GM12878 (cell line): Measurements from ENCODE around the gene CHRNA9. TPM values are rescaled to one million over a fixed set of nuclear protein-coding genes. Genes with fewer than 3 reads are reported as not detected.

Experiments
- BCL11A ChIP-seq: IDR thresholded peaks from 2 replicates; pipeline ENCODE4 v1.6.1; 2011; ENCODE audit warnings: low read depth, low read length
- CHD2 ChIP-seq: IDR thresholded peaks from 2 replicates; pipeline ENCODE4 v1.6.1; 2011; ENCODE audit warnings: low read depth, low read length, improper control_type of control experiment, borderline replicate concordance
- DPF2 ChIP-seq: fragments of 450-650 bp; IDR thresholded peaks from 2 replicates; pipeline ENCODE4 v1.6.1; 2017; ENCODE audit warnings: mild to moderate bottlenecking
- EP300 ChIP-seq, 2 experiments: fragments of 150-350 bp in 1 of 2; IDR thresholded peaks; 2 replicates each; pipeline ENCODE4 v1.6.1; 2011 to 2012; ENCODE audit warnings: low read depth in 2 of 2, low read length in 2 of 2, borderline replicate concordance in 1 of 2, improper control_type of control experiment in 1 of 2, inconsistent platforms in 1 of 2; ENCODE audit not compliant: control insufficient read depth in 1 of 2
- FOS ChIP-seq: IDR thresholded peaks from 3 replicates; pipeline ENCODE4 v1.6.1; 2011; ENCODE audit warnings: borderline replicate concordance; ENCODE audit not compliant: insufficient read length; ENCODE audit errors: extremely low read depth
- GABPA ChIP-seq: IDR thresholded peaks from 2 replicates; pipeline ENCODE4 v1.6.1; 2014; ENCODE audit warnings: antibody characterized with exemption, low read depth, mild to moderate bottlenecking, inconsistent platforms
- JUND ChIP-seq: IDR thresholded peaks from 2 replicates; pipeline ENCODE4 v1.6.1; 2012; ENCODE audit warnings: low read depth, mild to moderate bottlenecking, low read length, improper control_type of control experiment, moderate library complexity
- KAT2A ChIP-seq: conservative IDR thresholded peaks from 2 replicates; pipeline ENCODE4 v1.6.1; 2011; ENCODE audit warnings: low read depth, low read length; ENCODE audit not compliant: control insufficient read depth
- NFIC ChIP-seq: IDR thresholded peaks from 2 replicates; pipeline ENCODE4 v1.6.1; 2012; ENCODE audit warnings: low read depth, mild to moderate bottlenecking, inconsistent platforms, low read length, moderate library complexity
- NR2C1 ChIP-seq: fragments of 450-650 bp; IDR thresholded peaks from 2 replicates; pipeline ENCODE4 v1.6.1; 2017; ENCODE audit warnings: antibody characterized with exemption, mild to moderate bottlenecking, moderate library complexity
- NR2C2 ChIP-seq: IDR thresholded peaks from 2 replicates; pipeline ENCODE4 v1.6.1; 2011; ENCODE audit warnings: borderline replicate concordance, low read depth; ENCODE audit not compliant: control insufficient read depth, insufficient read length
- POU2F2 ChIP-seq: IDR thresholded peaks from 3 replicates; pipeline ENCODE4 v1.6.1; 2011; ENCODE audit warnings: low read depth, mild to moderate bottlenecking, low read length, borderline replicate concordance
- RBBP5 ChIP-seq: fragments of 200-600 bp; sonication (generic); conservative IDR thresholded peaks from 2 replicates; pipeline ENCODE4 v1.6.1; 2016
- RELA ChIP-seq: fragments of 450-650 bp; IDR thresholded peaks from 2 replicates; pipeline ENCODE4 v1.8.0; 2014; ENCODE audit warnings: borderline replicate concordance; ENCODE audit not compliant: partially characterized antibody
- TAF1 ChIP-seq: IDR thresholded peaks from 2 replicates; pipeline ENCODE4 v1.6.1; 2011; ENCODE audit warnings: mild to moderate bottlenecking, low read depth, low read length, borderline replicate concordance
- TCF12 ChIP-seq: IDR thresholded peaks from 2 replicates; pipeline ENCODE4 v1.6.1; 2011; ENCODE audit warnings: low read depth, mild to moderate bottlenecking, low read length
- ZNF217 ChIP-seq: fragments of 450-650 bp; IDR thresholded peaks from 2 replicates; pipeline ENCODE4 v1.6.1; 2017; ENCODE audit warnings: antibody characterized with exemption, mild to moderate bottlenecking
- ZNF24 ChIP-seq: fragments of 450-650 bp; IDR thresholded peaks from 2 replicates; pipeline ENCODE4 v1.6.1; 2017; ENCODE audit warnings: antibody characterized with exemption, mild to moderate bottlenecking
- ZNF384 ChIP-seq: IDR thresholded peaks from 2 replicates; pipeline ENCODE4 v1.6.1; 2012; ENCODE audit warnings: low read depth, mild to moderate bottlenecking, low read length, improper control_type of control experiment, borderline replicate concordance
- ZSCAN29 ChIP-seq: fragments of 450-650 bp; IDR thresholded peaks from 2 replicates; pipeline ENCODE4 v1.6.1; 2017; ENCODE audit warnings: mild to moderate bottlenecking, moderate library complexity
- polyA plus RNA-seq, 11 experiments: library from polyadenylated mRNA; depleted of rRNA in 4 of 11; unstranded in 6 of 11; stranded (reverse) in 5 of 11; fragments of >200 nt; fragmentation: Nextera tagmentation in 4 of 11; fragmentation: Illumina TruSeq in 1 of 11; extraction: Ambion mirVana in 4 of 11; extraction: Trizol in 1 of 11; gene quantifications; 1 replicate in 1 of 11; 2 replicates in 10 of 11; pipeline versions ENCODE4 v1.2.1 to v1.2.3, GENCODE V29; 2011 to 2016; ENCODE audit warnings: inconsistent platforms in 2 of 11, missing spikeins in 2 of 11, low read depth in 1 of 11
- total RNA-seq, 4 experiments: library from RNA; depleted of rRNA in 3 of 4; stranded (reverse); fragments of >200 nt in 3 of 4; fragmentation: Illumina TruSeq in 1 of 4; extraction: Trizol in 1 of 4; gene quantifications; 2 replicates each; pipeline versions ENCODE4 v1.2.1 to v1.2.3, GENCODE V29; 2013 to 2021
- TF ChIP-seq, protein P1 (sequence below): IDR thresholded peaks from 2 replicates; pipeline ENCODE4 v1.6.1; 2012; ENCODE audit warnings: low read length, inconsistent platforms
- TF ChIP-seq, protein P2 (sequence below): IDR thresholded peaks from 2 replicates; pipeline ENCODE4 v1.6.1; 2012; ENCODE audit warnings: low read depth, low read length, improper control_type of control experiment
- TF ChIP-seq, protein P3 (sequence below): fragments of 450-650 bp; IDR thresholded peaks from 2 replicates; pipeline ENCODE4 v1.6.1; 2017; ENCODE audit warnings: mild to moderate bottlenecking
- TF ChIP-seq, protein P4 (sequence below): IDR thresholded peaks from 2 replicates; pipeline ENCODE4 v1.6.1; 2012; ENCODE audit warnings: low read depth, low read length, improper control_type of control experiment
- TF ChIP-seq, protein P5 (sequence below): fragments of 450-650 bp; IDR thresholded peaks from 2 replicates; pipeline ENCODE4 v1.6.1; 2017; ENCODE audit warnings: low read depth, mild to moderate bottlenecking, moderate library complexity

Gene CHRNA9
- total and polyA plus RNA-seq, 10 of the 15 experiments (the other 5 are each of a cell fraction or from before 2014, with no cell fraction given): 0.05 to 0.09 (median 0.08) TPM; not detected in 7

DNA sequence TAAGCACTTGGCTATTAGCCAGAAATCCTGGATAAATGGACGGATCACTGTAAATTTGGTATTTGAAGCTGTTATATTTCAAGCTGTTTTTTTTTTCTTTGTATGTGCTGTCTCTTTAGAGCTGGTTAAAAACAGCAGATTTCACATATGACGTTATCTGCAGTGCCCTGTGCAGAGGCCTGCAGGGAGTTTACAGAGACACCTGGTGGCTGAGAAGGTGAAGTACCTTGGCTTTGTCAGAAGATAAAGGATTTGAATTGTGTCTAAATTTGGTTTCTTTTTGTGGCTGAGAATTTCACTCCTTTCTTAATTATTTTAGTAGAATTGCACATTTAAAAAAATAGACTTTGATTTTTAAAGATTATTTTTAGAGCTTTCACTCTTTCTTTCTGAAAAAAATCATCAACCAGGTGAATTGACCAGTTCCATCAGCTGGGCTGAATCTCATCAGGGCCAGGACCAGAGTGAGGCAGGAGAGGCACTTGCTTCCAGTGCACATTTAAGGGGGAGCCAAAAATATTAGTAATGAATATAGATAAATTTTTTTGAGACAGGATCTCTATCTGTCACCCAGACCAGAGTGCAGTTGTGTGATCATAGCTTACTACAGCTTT, 9.6 kb upstream of the CHRNA9 start (continued):
- TF ChIP-seq, protein P1, sequence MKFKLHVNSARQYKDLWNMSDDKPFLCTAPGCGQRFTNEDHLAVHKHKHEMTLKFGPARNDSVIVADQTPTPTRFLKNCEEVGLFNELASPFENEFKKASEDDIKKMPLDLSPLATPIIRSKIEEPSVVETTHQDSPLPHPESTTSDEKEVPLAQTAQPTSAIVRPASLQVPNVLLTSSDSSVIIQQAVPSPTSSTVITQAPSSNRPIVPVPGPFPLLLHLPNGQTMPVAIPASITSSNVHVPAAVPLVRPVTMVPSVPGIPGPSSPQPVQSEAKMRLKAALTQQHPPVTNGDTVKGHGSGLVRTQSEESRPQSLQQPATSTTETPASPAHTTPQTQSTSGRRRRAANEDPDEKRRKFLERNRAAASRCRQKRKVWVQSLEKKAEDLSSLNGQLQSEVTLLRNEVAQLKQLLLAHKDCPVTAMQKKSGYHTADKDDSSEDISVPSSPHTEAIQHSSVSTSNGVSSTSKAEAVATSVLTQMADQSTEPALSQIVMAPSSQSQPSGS: peak; percentile 98
- no peak for TF ChIP-seq ZSCAN29
- no peak for TF ChIP-seq EP300 (IDR thresholded peaks at IDR 0.05; ENCODE audit: borderline replicate concordance in 1 of 2, control insufficient read depth in 1 of 2, low read depth in 2 of 2, low read length in 2 of 2)
- peak; percentile 74 for TF ChIP-seq ZNF384
- TF ChIP-seq NR2C2: no peak
- TF ChIP-seq, protein P2, sequence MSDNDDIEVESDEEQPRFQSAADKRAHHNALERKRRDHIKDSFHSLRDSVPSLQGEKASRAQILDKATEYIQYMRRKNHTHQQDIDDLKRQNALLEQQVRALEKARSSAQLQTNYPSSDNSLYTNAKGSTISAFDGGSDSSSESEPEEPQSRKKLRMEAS: no peak
- no peak for TF ChIP-seq RBBP5
- no peak for TF ChIP-seq RELA
- TF ChIP-seq, protein P3, sequence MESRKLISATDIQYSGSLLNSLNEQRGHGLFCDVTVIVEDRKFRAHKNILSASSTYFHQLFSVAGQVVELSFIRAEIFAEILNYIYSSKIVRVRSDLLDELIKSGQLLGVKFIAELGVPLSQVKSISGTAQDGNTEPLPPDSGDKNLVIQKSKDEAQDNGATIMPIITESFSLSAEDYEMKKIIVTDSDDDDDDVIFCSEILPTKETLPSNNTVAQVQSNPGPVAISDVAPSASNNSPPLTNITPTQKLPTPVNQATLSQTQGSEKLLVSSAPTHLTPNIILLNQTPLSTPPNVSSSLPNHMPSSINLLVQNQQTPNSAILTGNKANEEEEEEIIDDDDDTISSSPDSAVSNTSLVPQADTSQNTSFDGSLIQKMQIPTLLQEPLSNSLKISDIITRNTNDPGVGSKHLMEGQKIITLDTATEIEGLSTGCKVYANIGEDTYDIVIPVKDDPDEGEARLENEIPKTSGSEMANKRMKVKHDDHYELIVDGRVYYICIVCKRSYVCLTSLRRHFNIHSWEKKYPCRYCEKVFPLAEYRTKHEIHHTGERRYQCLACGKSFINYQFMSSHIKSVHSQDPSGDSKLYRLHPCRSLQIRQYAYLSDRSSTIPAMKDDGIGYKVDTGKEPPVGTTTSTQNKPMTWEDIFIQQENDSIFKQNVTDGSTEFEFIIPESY: no peak
- TF ChIP-seq CHD2: no peak
- no peak for TF ChIP-seq GABPA
- no peak for TF ChIP-seq BCL11A
- TF ChIP-seq DPF2: no peak
- TF ChIP-seq, protein P4, sequence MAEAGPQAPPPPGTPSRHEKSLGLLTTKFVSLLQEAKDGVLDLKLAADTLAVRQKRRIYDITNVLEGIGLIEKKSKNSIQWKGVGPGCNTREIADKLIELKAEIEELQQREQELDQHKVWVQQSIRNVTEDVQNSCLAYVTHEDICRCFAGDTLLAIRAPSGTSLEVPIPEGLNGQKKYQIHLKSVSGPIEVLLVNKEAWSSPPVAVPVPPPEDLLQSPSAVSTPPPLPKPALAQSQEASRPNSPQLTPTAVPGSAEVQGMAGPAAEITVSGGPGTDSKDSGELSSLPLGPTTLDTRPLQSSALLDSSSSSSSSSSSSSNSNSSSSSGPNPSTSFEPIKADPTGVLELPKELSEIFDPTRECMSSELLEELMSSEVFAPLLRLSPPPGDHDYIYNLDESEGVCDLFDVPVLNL: no peak
- no peak for TF ChIP-seq NFIC
- TF ChIP-seq ZNF24: no peak
- TF ChIP-seq FOS: no peak
- no peak for TF ChIP-seq JUND
- no peak for TF ChIP-seq NR2C1
- no peak for TF ChIP-seq ZNF217
- TF ChIP-seq TCF12: no peak
- TF ChIP-seq KAT2A: no peak
- TF ChIP-seq POU2F2: peak; percentile 23; the same call in 1 of the 3 replicates
- TF ChIP-seq, protein P5, sequence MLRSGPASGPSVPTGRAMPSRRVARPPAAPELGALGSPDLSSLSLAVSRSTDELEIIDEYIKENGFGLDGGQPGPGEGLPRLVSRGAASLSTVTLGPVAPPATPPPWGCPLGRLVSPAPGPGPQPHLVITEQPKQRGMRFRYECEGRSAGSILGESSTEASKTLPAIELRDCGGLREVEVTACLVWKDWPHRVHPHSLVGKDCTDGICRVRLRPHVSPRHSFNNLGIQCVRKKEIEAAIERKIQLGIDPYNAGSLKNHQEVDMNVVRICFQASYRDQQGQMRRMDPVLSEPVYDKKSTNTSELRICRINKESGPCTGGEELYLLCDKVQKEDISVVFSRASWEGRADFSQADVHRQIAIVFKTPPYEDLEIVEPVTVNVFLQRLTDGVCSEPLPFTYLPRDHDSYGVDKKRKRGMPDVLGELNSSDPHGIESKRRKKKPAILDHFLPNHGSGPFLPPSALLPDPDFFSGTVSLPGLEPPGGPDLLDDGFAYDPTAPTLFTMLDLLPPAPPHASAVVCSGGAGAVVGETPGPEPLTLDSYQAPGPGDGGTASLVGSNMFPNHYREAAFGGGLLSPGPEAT: 0 out of 2 replicates have a peak, but pooled peaks have one; percentile 17
- TF ChIP-seq TAF1: no peak
